MCF 10A (cell line): ENCODE data around the gene LCN9. TPM values are rescaled to one million over a fixed set of nuclear protein-coding genes. Genes with fewer than 3 reads are reported as not detected.

ENCODE experiments used
- BruUV-seq: library from RNA; stranded (reverse); fragments of 400-500 nt; replicated peaks from 2 replicates; lab custom pipeline; 2021; lab: Mats Ljungman, UMichigan
- CTCF ChIA-PET: fragments of 300-600 bp; sonication (Branson Sonifier 250); formaldehyde crosslinking; extraction: SDS; loops from one replicate; lab custom pipeline; 2021; ENCODE audit warnings: antibody characterized with exemption, inconsistent platforms; lab: Yijun Ruan, JAX
- POLR2A ChIA-PET: fragments of 300-600, 350-650 bp; sonication (Branson Sonifier 250); formaldehyde crosslinking; extraction: SDS; loops from one replicate; lab custom pipeline; 2020; ENCODE audit warnings: antibody characterized with exemption, inconsistent platforms; lab: Yijun Ruan, JAX
- DNase-seq: peaks from one replicate; pipeline ENCODE4 v3.0.0-alpha.2; 2018; ENCODE audit not compliant: unreplicated experiment
- H3K27ac Mint-ChIP-seq: one replicate; pipeline ENCODE4 v1.8.0; 2022; ENCODE audit warnings: mild to moderate bottlenecking, low read depth, mixed read lengths; ENCODE audit not compliant: unreplicated experiment
- H3K27me3 Mint-ChIP-seq: one replicate; pipeline ENCODE4 v1.8.0; 2022; ENCODE audit warnings: mixed read lengths; ENCODE audit not compliant: insufficient read depth, unreplicated experiment
- H3K36me3 Mint-ChIP-seq: one replicate; pipeline ENCODE4 v1.8.0; 2022; ENCODE audit warnings: mild to moderate bottlenecking, moderate library complexity, mixed read lengths; ENCODE audit not compliant: insufficient read depth, unreplicated experiment
- H3K4me1 Mint-ChIP-seq: one replicate; pipeline ENCODE4 v1.8.0; 2022; ENCODE audit warnings: mixed read lengths; ENCODE audit not compliant: insufficient read depth, unreplicated experiment
- H3K4me3 Mint-ChIP-seq: one replicate; pipeline ENCODE4 v1.8.0; 2022; ENCODE audit warnings: mild to moderate bottlenecking, moderate library complexity, mixed read lengths; ENCODE audit not compliant: unreplicated experiment
- H3K9me3 Mint-ChIP-seq: one replicate; pipeline ENCODE4 v1.8.0; 2022; ENCODE audit warnings: mixed read lengths; ENCODE audit not compliant: unreplicated experiment
- CTCF ChIP-seq: fragments of 200-600 bp; IDR thresholded peaks from one replicate; pipeline ENCODE4 v1.8.0; 2022; ENCODE audit warnings: antibody characterized with exemption, mild to moderate bottlenecking; ENCODE audit not compliant: unreplicated experiment
- intact Hi-C: fragments of 100-400 bp; cut with micrococcal nuclease; formaldehyde crosslinking; loops from 2 replicates; pipeline ENCODE4 v1.14.1; 2022
- total RNA-seq: library from RNA; stranded (reverse); gene quantifications from 2 replicates; pipeline ENCODE4 v1.2.3, GENCODE V29; 2022

LCN9 gene
- total RNA-seq, 1 experiment from 2014 or later: not detected

GRCh38 chr9:135678236-135679017, 15.3 kb downstream of the LCN9 start:
- H3K27ac Mint-ChIP-seq: no peak overlapping the region
- H3K27me3 Mint-ChIP-seq: peaks cover 13% of the 10 kb centered on the region
- CTCF ChIA-PET: interaction anchor here (0.5 kb wide), 1 partner anchor 483 kb away, joined by 3 read pairs; no protein-coding TSS in a partner anchor
- TF ChIP-seq CTCF: no peak
- POLR2A ChIA-PET: no interaction called here
- DNase-seq: no peak
- peaks cover 4% of the 10 kb centered on the region for H3K4me1 Mint-ChIP-seq
- no peaks in the 10 kb centered on the region for H3K9me3 Mint-ChIP-seq
- H3K36me3 Mint-ChIP-seq: no peaks in the 10 kb centered on the region
- no peak overlapping the region for H3K4me3 Mint-ChIP-seq
- BruUV-seq: no TSS peak
- intact Hi-C loops: no loop called here

GRCh38 chr9:135680056-135680455, 16.9 kb downstream of the LCN9 start:
- TF ChIP-seq CTCF: no peak
- Mint-ChIP-seq H3K4me1 (peaks cover 4% of the 10 kb centered on the region), H3K27ac (no peak overlapping the region), H3K9me3 (no peaks in the 10 kb centered on the region), H3K4me3 (no peak overlapping the region), H3K36me3 (no peaks in the 10 kb centered on the region), H3K27me3 (no peaks in the 10 kb centered on the region)
- ChIA-PET CTCF (no interaction called here), POLR2A (no interaction called here)
- intact Hi-C loops: no loop called here
- DNase-seq: no peak
- no TSS peak for BruUV-seq

GRCh38 chr9:135681161-135681560, 18.1 kb downstream of the LCN9 start:
- H3K27me3 Mint-ChIP-seq: no peaks in the 10 kb centered on the region
- no peaks in the 10 kb centered on the region for H3K9me3 Mint-ChIP-seq
- H3K4me1 Mint-ChIP-seq: peaks cover 4% of the 10 kb centered on the region
- no TSS peak for BruUV-seq
- no peak for DNase-seq
- ChIA-PET CTCF (no interaction called here), POLR2A (no interaction called here)
- H3K36me3 Mint-ChIP-seq: no peaks in the 10 kb centered on the region
- H3K4me3 Mint-ChIP-seq: no peak overlapping the region
- intact Hi-C loops: no loop called here
- no peak for TF ChIP-seq CTCF
- no peak overlapping the region for H3K27ac Mint-ChIP-seq

- H3K4me1 Mint-ChIP-seq: peaks cover 4% of the 10 kb centered on the region
- intact Hi-C loops: no loop called here
- no peaks in the 10 kb centered on the region for H3K36me3 Mint-ChIP-seq
- DNase-seq: no peak
- POLR2A ChIA-PET: no interaction called here
- no peaks in the 10 kb centered on the region for H3K27me3 Mint-ChIP-seq
- no TSS peak for BruUV-seq
- TF ChIP-seq CTCF: no peak
- H3K9me3 Mint-ChIP-seq: no peaks in the 10 kb centered on the region
- CTCF ChIA-PET: no interaction called here
- no peak overlapping the region for H3K4me3 Mint-ChIP-seq
- H3K27ac Mint-ChIP-seq: no peak overlapping the region
Observed at GRCh38 chr9:135683401-135684034, 20.4 kb downstream of the LCN9 start.
